GM18873 (cell line): ENCODE results near the gene ISG20.
A peak's percentile ranks its signal among the peaks of the same experiment; 100 is the strongest.
"Not testable (repeated sequence)": the region's sequence is repeated elsewhere in the genome, so short reads cannot be mapped to it uniquely, and the experiment has no call there.

Source experiments
- ATAC-seq: cut with Tn5 transposase; IDR thresholded peaks from one replicate; pipeline ENCODE4 v1.9.1; 2021; ENCODE audit warnings: mild to moderate bottlenecking, moderate library complexity, moderate number of reproducible peaks; ENCODE audit not compliant: unreplicated experiment, low FRiP score

Gene ISG20

GRCh38 chr15:88634449-88634848 lies 4.4 kb upstream of the ISG20 start:
- no peak for ATAC-seq

- ATAC-seq = peak; percentile 35
Measured at GRCh38 chr15:88635318-88635717, 3.5 kb upstream of the ISG20 start.

- no peak for ATAC-seq
Measured at GRCh38 chr15:88636050-88636449, 2.8 kb upstream of the ISG20 start.

- ATAC-seq = no peak
Measured at GRCh38 chr15:88636654-88637053, 2.2 kb upstream of the ISG20 start.

- ATAC-seq = no peak
Measured at GRCh38 chr15:88637436-88637835, 1.4 kb upstream of the ISG20 start.

- ATAC-seq = peak; percentile 0
Measured at GRCh38 chr15:88637841-88638625, 783 bp upstream of the ISG20 start.

GRCh38 chr15:88641959-88642452 lies 3.2 kb downstream of the ISG20 start:
- no peak for ATAC-seq

- ATAC-seq = not testable (repeated sequence)
Measured at GRCh38 chr15:88642514-88642913, 3.7 kb downstream of the ISG20 start.

- ATAC-seq = no peak
Measured at GRCh38 chr15:88644741-88645140, 5.9 kb downstream of the ISG20 start.

GRCh38 chr15:88645171-88646087 lies 6.6 kb downstream of the ISG20 start:
- no peak for ATAC-seq

GRCh38 chr15:88646088-88646405 lies 7.2 kb downstream of the ISG20 start:
- ATAC-seq = no peak

GRCh38 chr15:88646951-88647350 lies 8.1 kb downstream of the ISG20 start:
- no peak for ATAC-seq

- ATAC-seq = no peak
Measured at GRCh38 chr15:88647351-88648105, 8.7 kb downstream of the ISG20 start.

GRCh38 chr15:88648357-88649214 lies 9.8 kb downstream of the ISG20 start:
- no peak for ATAC-seq

- ATAC-seq = no peak
Measured at GRCh38 chr15:88649286-88649733, 10.5 kb downstream of the ISG20 start.

- no peak for ATAC-seq
Measured at GRCh38 chr15:88649753-88650551, 11.1 kb downstream of the ISG20 start.

- no peak for ATAC-seq
Measured at GRCh38 chr15:88650556-88650955, 11.7 kb downstream of the ISG20 start.

GRCh38 chr15:88651136-88651732 lies 12.4 kb downstream of the ISG20 start:
- ATAC-seq = no peak

- ATAC-seq = no peak
Measured at GRCh38 chr15:88651971-88652370, 13.2 kb downstream of the ISG20 start.
